HEK293 (cell line): ENCODE measurements around the gene SLC35F5.

Source experiments
- CTCF ChIA-PET: fragments of 350-600 bp; formaldehyde crosslinking; extraction: SDS; loops from one replicate; lab custom pipeline; 2021; ENCODE audit warnings: antibody characterized with exemption; lab: Yijun Ruan, JAX
- POLR2A ChIA-PET: fragments of 300-600 bp; formaldehyde crosslinking; extraction: SDS; loops from one replicate; lab custom pipeline; 2020; ENCODE audit warnings: antibody characterized with exemption, inconsistent platforms; lab: Yijun Ruan, JAX
- H3K27ac ChIP-seq: fragments of 200-500 bp; sonication (Bioruptor generic); 2 replicates; pipeline ENCODE4 v1.5.1; 2014; ENCODE audit warnings: low read depth, low read length, control low read depth, inconsistent platforms; ENCODE audit errors: extremely low read depth
- H3K36me3 ChIP-seq, 2 experiments: fragments of 200-500 bp in 1 of 2; sonication (Bioruptor generic) in 1 of 2; 1 replicate in 1 of 2; 2 replicates in 1 of 2; pipeline ENCODE4 v1.5.1; 2014 to 2017; ENCODE audit warnings: inconsistent platforms in 2 of 2, low read length in 2 of 2; ENCODE audit not compliant: control insufficient read depth in 2 of 2, insufficient read depth in 1 of 2
- H3K4me1 ChIP-seq: fragments of 200-500 bp; sonication (Bioruptor generic); 2 replicates; pipeline ENCODE4 v1.5.1; 2014; ENCODE audit warnings: mild to moderate bottlenecking, low read length, inconsistent platforms; ENCODE audit not compliant: control insufficient read depth, insufficient read depth
- H3K4me3 ChIP-seq: 2 replicates; pipeline ENCODE4 v1.5.1; 2011; ENCODE audit warnings: low read depth, mild to moderate bottlenecking, control low read depth, low read length, moderate library complexity
- H3K9me3 ChIP-seq: fragments of 200-500 bp; sonication (Bioruptor generic); 2 replicates; pipeline ENCODE4 v1.5.1; 2014; ENCODE audit warnings: low read depth, low read length, inconsistent platforms; ENCODE audit not compliant: control insufficient read depth, insufficient read depth
- GLIS1 ChIP-seq: fragments of 450-650 bp; formaldehyde crosslinking; IDR thresholded peaks from 2 replicates; pipeline ENCODE4 v1.5.1; 2016; ENCODE audit warnings: missing biosample characterization, missing genetic modification characterization
- HOXD13 ChIP-seq: sonication (generic); formaldehyde crosslinking; IDR thresholded peaks from 2 replicates; pipeline ENCODE4 v1.8.0; 2022; ENCODE audit warnings: missing genetic modification reagents, borderline replicate concordance
- KLF7 ChIP-seq: fragments of 450-650 bp; formaldehyde crosslinking; IDR thresholded peaks from 2 replicates; pipeline ENCODE4 v1.5.1; 2016; ENCODE audit warnings: missing biosample characterization, missing genetic modification characterization, borderline replicate concordance
- YY2 ChIP-seq: fragments of 450-650 bp; formaldehyde crosslinking; IDR thresholded peaks from 2 replicates; pipeline ENCODE4 v1.5.1; 2016; ENCODE audit warnings: missing biosample characterization, missing genetic modification characterization
- ZBTB1 ChIP-seq: fragments of 450-650 bp; formaldehyde crosslinking; IDR thresholded peaks from 2 replicates; pipeline ENCODE4 v1.5.1; 2016; ENCODE audit warnings: missing biosample characterization, missing genetic modification characterization
- ZBTB7A ChIP-seq: fragments of 450-650 bp; formaldehyde crosslinking; IDR thresholded peaks from 2 replicates; pipeline ENCODE4 v1.5.1; 2016; ENCODE audit warnings: low read depth, missing biosample characterization, missing genetic modification characterization
- ZIC2 ChIP-seq: fragments of 450-650 bp; formaldehyde crosslinking; IDR thresholded peaks from 2 replicates; pipeline ENCODE4 v1.5.1; 2016; ENCODE audit warnings: missing biosample characterization, missing genetic modification characterization
- ZNF10 ChIP-seq: fragments of 450-650 bp; formaldehyde crosslinking; IDR thresholded peaks from 2 replicates; pipeline ENCODE4 v1.5.1; 2017; ENCODE audit warnings: missing biosample characterization, missing genetic modification characterization
- ZNF202 ChIP-seq: fragments of 450-650 bp; formaldehyde crosslinking; IDR thresholded peaks from 2 replicates; pipeline ENCODE4 v1.5.1; 2016; ENCODE audit warnings: missing biosample characterization, missing genetic modification characterization, borderline replicate concordance
- ZNF23 ChIP-seq: fragments of 450-650 bp; formaldehyde crosslinking; IDR thresholded peaks from 2 replicates; pipeline ENCODE4 v1.5.1; 2016; ENCODE audit warnings: missing biosample characterization, missing genetic modification characterization, borderline replicate concordance
- ZNF248 ChIP-seq: fragments of 450-650 bp; formaldehyde crosslinking; IDR thresholded peaks from 2 replicates; pipeline ENCODE4 v1.5.1; 2017; ENCODE audit warnings: missing biosample characterization, missing genetic modification characterization
- ZNF266 ChIP-seq: fragments of 450-650 bp; formaldehyde crosslinking; IDR thresholded peaks from 2 replicates; pipeline ENCODE4 v1.5.1; 2016; ENCODE audit warnings: missing biosample characterization, missing genetic modification characterization, low read depth
- ZNF302 ChIP-seq: fragments of 450-650 bp; formaldehyde crosslinking; IDR thresholded peaks from 2 replicates; pipeline ENCODE4 v1.5.1; 2016; ENCODE audit warnings: missing biosample characterization, missing genetic modification characterization, low read depth
- ZNF341 ChIP-seq: fragments of 450-650 bp; formaldehyde crosslinking; IDR thresholded peaks from 2 replicates; pipeline ENCODE4; 2016; ENCODE audit warnings: low read depth, missing biosample characterization, missing genetic modification characterization
- ZNF530 ChIP-seq: fragments of 450-650 bp; formaldehyde crosslinking; IDR thresholded peaks from 2 replicates; pipeline ENCODE4 v1.5.1; 2016; ENCODE audit warnings: low read depth, missing biosample characterization, missing genetic modification characterization
- ZNF548 ChIP-seq: fragments of 450-650 bp; formaldehyde crosslinking; IDR thresholded peaks from 2 replicates; pipeline ENCODE4 v1.5.1; 2016; ENCODE audit warnings: missing biosample characterization, missing genetic modification characterization
- ZNF558 ChIP-seq: fragments of 450-650 bp; formaldehyde crosslinking; IDR thresholded peaks from 2 replicates; pipeline ENCODE4 v1.5.1; 2016; ENCODE audit warnings: missing biosample characterization, missing genetic modification characterization
- ZNF701 ChIP-seq: fragments of 450-650 bp; formaldehyde crosslinking; IDR thresholded peaks from 2 replicates; pipeline ENCODE4 v1.5.1; 2016; ENCODE audit warnings: missing biosample characterization, missing genetic modification characterization
- ZNF76 ChIP-seq: fragments of 450-650 bp; formaldehyde crosslinking; IDR thresholded peaks from 2 replicates; pipeline ENCODE4; 2016; ENCODE audit warnings: low read depth, missing biosample characterization, missing genetic modification characterization, borderline replicate concordance
- TF ChIP-seq, protein P1 (sequence below): fragments of 450-650 bp; formaldehyde crosslinking; IDR thresholded peaks from 2 replicates; pipeline ENCODE4 v1.5.1; 2016; ENCODE audit warnings: missing biosample characterization, missing genetic modification characterization
- TF ChIP-seq, protein P2 (sequence below): fragments of 450-650 bp; formaldehyde crosslinking; IDR thresholded peaks from 2 replicates; pipeline ENCODE4 v1.5.1; 2016; ENCODE audit warnings: missing biosample characterization, missing genetic modification characterization, borderline replicate concordance
- TF ChIP-seq, protein P3 (sequence below): fragments of 450-650 bp; formaldehyde crosslinking; IDR thresholded peaks from 2 replicates; pipeline ENCODE4 v1.5.1; 2016; ENCODE audit warnings: missing biosample characterization, missing genetic modification characterization

SLC35F5 gene

GRCh38 chr2:113797237-113797636 lies 40.8 kb upstream of the SLC35F5 start (continued):
- TF ChIP-seq, protein P1, sequence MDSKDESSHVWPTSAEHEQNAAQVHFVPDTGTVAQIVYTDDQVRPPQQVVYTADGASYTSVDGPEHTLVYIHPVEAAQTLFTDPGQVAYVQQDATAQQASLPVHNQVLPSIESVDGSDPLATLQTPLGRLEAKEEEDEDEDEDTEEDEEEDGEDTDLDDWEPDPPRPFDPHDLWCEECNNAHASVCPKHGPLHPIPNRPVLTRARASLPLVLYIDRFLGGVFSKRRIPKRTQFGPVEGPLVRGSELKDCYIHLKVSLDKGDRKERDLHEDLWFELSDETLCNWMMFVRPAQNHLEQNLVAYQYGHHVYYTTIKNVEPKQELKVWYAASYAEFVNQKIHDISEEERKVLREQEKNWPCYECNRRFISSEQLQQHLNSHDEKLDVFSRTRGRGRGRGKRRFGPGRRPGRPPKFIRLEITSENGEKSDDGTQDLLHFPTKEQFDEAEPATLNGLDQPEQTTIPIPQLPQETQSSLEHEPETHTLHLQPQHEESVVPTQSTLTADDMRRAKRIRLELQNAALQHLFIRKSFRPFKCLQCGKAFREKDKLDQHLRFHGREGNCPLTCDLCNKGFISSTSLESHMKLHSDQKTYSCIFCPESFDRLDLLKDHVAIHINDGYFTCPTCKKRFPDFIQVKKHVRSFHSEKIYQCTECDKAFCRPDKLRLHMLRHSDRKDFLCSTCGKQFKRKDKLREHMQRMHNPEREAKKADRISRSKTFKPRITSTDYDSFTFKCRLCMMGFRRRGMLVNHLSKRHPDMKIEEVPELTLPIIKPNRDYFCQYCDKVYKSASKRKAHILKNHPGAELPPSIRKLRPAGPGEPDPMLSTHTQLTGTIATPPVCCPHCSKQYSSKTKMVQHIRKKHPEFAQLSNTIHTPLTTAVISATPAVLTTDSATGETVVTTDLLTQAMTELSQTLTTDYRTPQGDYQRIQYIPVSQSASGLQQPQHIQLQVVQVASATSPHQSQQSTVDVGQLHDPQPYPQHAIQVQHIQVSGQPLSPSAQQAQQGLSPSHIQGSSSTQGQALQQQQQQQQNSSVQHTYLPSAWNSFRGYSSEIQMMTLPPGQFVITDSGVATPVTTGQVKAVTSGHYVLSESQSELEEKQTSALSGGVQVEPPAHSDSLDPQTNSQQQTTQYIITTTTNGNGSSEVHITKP (tag by site-specific recombination) = no peak

DNA sequence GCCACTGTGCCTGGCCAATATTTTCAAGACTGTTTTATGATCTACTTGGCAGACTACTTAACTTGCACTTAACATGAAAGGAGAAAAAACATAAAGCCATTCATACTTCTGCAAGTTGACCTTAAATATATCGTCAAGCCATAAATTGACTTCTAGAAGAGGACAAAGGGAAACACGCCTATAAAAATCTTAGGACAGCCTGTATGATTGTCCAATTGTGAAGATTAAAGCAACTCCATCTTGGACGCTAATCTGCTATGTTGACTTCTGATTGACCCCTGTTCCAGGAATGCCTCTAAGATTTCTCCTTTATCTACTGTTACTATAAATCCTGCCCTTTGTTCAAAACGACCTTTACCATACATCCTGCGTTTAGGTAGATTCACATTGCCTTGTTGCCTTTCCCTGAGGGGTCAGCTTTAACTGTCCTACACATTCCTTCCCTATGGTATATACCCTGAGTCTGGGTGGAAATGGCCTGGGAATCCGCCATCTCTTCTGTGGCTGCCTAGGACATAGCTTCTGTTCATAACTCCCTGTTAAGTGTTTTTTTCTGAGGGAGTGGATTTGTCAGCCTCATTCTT lies 40.2 kb upstream of the SLC35F5 start:
- no peaks in the 10 kb centered on the region for H3K9me3 ChIP-seq
- TF ChIP-seq ZBTB1 (tag by site-specific recombination) (no peak), ZBTB7A (tag by site-specific recombination) (no peak), ZNF558 (tag by site-specific recombination) (no peak), HOXD13 (CRISPR knock-in tag) (no peak), ZNF202 (tag by site-specific recombination) (no peak), ZNF530 (tag by site-specific recombination) (no peak), ZNF23 (no peak), ZNF701 (tag by site-specific recombination) (no peak), ZNF248 (tag by site-specific recombination) (no peak)
- TF ChIP-seq, protein P2, sequence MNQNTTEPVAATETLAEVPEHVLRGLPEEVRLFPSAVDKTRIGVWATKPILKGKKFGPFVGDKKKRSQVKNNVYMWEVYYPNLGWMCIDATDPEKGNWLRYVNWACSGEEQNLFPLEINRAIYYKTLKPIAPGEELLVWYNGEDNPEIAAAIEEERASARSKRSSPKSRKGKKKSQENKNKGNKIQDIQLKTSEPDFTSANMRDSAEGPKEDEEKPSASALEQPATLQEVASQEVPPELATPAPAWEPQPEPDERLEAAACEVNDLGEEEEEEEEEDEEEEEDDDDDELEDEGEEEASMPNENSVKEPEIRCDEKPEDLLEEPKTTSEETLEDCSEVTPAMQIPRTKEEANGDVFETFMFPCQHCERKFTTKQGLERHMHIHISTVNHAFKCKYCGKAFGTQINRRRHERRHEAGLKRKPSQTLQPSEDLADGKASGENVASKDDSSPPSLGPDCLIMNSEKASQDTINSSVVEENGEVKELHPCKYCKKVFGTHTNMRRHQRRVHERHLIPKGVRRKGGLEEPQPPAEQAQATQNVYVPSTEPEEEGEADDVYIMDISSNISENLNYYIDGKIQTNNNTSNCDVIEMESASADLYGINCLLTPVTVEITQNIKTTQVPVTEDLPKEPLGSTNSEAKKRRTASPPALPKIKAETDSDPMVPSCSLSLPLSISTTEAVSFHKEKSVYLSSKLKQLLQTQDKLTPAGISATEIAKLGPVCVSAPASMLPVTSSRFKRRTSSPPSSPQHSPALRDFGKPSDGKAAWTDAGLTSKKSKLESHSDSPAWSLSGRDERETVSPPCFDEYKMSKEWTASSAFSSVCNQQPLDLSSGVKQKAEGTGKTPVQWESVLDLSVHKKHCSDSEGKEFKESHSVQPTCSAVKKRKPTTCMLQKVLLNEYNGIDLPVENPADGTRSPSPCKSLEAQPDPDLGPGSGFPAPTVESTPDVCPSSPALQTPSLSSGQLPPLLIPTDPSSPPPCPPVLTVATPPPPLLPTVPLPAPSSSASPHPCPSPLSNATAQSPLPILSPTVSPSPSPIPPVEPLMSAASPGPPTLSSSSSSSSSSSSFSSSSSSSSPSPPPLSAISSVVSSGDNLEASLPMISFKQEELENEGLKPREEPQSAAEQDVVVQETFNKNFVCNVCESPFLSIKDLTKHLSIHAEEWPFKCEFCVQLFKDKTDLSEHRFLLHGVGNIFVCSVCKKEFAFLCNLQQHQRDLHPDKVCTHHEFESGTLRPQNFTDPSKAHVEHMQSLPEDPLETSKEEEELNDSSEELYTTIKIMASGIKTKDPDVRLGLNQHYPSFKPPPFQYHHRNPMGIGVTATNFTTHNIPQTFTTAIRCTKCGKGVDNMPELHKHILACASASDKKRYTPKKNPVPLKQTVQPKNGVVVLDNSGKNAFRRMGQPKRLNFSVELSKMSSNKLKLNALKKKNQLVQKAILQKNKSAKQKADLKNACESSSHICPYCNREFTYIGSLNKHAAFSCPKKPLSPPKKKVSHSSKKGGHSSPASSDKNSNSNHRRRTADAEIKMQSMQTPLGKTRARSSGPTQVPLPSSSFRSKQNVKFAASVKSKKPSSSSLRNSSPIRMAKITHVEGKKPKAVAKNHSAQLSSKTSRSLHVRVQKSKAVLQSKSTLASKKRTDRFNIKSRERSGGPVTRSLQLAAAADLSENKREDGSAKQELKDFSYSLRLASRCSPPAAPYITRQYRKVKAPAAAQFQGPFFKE (tag by site-specific recombination) = no peak
- ChIA-PET POLR2A (no interaction called here), CTCF (no interaction called here)
- no peaks in the 10 kb centered on the region for H3K36me3 ChIP-seq
- H3K4me1 ChIP-seq = no peaks in the 10 kb centered on the region
- no peak overlapping the region for H3K4me3 ChIP-seq
- no peak overlapping the region for H3K27ac ChIP-seq

GRCh38 chr2:113795405-113795920 lies 39.0 kb upstream of the SLC35F5 start:
- Histone ChIP-seq H3K4me3 (no peak overlapping the region), H3K4me1 (no peaks in the 10 kb centered on the region), H3K9me3 (no peaks in the 10 kb centered on the region), H3K27ac (no peak overlapping the region), H3K36me3 (no peaks in the 10 kb centered on the region)
- POLR2A ChIA-PET = interaction anchor here (1.3 kb wide), 1 partner anchor 39 kb away, joined by 4 read pairs; the partner anchor contains the start of gene SLC35F5
- TF ChIP-seq ZNF302 (tag by site-specific recombination) (no peak), ZNF10 (tag by site-specific recombination) (no peak), ZNF266 (tag by site-specific recombination) (no peak), ZNF341 (tag by site-specific recombination) (peak; percentile 59), YY2 (tag by site-specific recombination) (no peak), ZNF76 (tag by site-specific recombination) (peak; percentile 59; the same call in 1 of the 2 replicates), ZIC2 (tag by site-specific recombination) (peak; percentile 65), KLF7 (tag by site-specific recombination) (no peak), GLIS1 (tag by site-specific recombination) (no peak), ZNF548 (tag by site-specific recombination) (no peak)
- TF ChIP-seq, protein P3, sequence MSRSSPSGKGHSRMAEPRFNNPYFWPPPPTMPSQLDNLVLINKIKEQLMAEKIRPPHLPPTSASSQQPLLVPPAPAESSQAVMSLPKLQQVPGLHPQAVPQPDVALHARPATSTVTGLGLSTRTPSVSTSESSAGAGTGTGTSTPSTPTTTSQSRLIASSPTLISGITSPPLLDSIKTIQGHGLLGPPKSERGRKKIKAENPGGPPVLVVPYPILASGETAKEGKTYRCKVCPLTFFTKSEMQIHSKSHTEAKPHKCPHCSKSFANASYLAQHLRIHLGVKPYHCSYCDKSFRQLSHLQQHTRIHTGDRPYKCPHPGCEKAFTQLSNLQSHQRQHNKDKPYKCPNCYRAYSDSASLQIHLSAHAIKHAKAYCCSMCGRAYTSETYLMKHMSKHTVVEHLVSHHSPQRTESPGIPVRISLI (tag by site-specific recombination) = no peak
- CTCF ChIA-PET = no interaction called here
